Measurements from ENCODE around the gene MRTFB.
"Not testable (repeated sequence)": the region's sequence is repeated elsewhere in the genome, so short reads cannot be mapped to it uniquely, and the experiment has no call there.

DNA sequence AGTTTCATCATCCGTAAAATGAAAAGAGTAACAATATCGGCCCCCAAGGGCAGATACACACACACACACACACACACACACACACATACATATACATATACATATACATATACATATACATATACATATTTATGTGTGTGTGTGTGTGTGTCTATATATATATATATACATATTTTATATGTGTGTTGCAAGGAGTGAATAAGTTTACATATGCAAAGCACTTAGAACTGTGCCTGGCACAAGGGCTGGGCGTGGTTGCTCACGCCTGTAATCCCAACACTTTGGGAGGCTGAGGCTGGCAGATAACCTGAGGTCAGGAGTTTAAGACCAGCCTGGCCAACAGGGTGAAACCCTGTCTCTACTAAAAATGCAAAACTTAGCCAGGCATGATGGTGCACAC lies 47.6 kb upstream of the MRTFB start:
- TF ChIP-seq CTCF, POLR2A (IDR thresholded peaks at IDR 0.05): not testable (repeated sequence)
